Activated naive CD4-positive, alpha-beta T cell treated with Interleukin-2 at 50 U/mL for 16 hours (primary cell): ENCODE data around the gene HLTF.
"Not testable (repeated sequence)": the region's sequence is repeated elsewhere in the genome, so short reads cannot be mapped to it uniquely, and the experiment has no call there.

ENCODE experiments used
- DNase-seq: peaks from one replicate; pipeline ENCODE4 v3.0.0-alpha.2; 2020

Gene HLTF, protein sequence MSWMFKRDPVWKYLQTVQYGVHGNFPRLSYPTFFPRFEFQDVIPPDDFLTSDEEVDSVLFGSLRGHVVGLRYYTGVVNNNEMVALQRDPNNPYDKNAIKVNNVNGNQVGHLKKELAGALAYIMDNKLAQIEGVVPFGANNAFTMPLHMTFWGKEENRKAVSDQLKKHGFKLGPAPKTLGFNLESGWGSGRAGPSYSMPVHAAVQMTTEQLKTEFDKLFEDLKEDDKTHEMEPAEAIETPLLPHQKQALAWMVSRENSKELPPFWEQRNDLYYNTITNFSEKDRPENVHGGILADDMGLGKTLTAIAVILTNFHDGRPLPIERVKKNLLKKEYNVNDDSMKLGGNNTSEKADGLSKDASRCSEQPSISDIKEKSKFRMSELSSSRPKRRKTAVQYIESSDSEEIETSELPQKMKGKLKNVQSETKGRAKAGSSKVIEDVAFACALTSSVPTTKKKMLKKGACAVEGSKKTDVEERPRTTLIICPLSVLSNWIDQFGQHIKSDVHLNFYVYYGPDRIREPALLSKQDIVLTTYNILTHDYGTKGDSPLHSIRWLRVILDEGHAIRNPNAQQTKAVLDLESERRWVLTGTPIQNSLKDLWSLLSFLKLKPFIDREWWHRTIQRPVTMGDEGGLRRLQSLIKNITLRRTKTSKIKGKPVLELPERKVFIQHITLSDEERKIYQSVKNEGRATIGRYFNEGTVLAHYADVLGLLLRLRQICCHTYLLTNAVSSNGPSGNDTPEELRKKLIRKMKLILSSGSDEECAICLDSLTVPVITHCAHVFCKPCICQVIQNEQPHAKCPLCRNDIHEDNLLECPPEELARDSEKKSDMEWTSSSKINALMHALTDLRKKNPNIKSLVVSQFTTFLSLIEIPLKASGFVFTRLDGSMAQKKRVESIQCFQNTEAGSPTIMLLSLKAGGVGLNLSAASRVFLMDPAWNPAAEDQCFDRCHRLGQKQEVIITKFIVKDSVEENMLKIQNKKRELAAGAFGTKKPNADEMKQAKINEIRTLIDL

DNA sequence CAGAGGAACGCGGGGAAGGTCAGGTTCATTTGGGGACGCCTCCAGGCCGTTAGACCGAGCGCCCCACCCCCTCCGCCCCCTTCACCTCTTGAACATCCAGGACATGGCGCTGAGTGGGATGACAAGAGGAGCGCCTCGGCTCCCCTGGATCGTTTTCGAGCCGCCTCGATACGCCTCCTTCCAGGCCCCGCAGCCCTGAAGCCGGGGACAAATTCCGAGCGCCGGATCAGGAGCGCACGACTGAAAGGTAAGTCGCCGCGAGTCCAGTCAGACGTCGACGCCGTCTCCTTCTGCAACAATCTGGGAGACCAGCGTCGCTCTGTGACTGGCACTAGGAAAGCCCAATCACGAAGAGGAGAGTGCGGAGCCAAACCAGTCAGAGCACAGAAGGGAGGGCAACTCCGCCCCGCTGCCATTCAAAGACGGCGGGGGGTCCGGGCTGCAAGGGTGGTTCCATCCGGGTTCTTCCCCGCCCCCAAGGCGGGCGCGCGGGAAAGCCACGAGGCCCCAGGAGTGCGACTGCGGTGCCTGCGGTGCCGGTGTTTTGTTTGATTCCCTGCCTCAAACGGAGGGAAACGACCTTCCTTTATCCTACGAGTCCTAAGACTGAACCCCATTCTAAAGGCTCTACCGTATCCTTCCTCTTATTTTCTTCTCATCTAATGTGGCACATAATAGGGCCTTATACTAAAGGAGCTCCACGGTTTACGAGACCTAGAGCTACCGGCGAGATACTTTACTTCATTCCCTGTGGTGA is at the start of gene HLTF:
HLTF (minus strand) TSS at position 302 of the 757 bp plus-strand sequence; CDS start at position 105, 197 bp downstream.
- peak; percentile 92 for DNase-seq

- DNase-seq: no peak
These were observed 48.2 kb upstream of the HLTF start for GRCh38 chr3:149134575-149134974.

DNA sequence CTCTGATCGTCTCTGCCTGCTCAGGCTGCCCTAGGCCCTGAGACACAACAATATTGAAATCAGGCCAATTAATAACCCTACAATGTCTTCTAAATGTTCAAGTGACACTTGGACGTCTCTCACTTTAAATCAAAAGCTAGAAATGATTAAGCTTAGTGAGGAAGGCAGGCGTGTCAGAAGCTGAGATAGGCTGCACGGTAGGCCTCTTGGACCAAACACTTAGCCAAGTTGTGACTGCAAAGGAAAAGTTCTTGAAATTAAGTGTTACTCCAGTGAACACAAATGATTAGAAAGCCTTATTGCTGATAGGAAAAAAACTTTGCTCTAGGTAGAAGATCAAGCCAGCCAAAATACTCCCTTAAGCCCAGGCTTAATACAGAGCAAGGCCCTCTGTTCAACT is 45.3 kb upstream of the HLTF start:
- DNase-seq: no peak

DNA sequence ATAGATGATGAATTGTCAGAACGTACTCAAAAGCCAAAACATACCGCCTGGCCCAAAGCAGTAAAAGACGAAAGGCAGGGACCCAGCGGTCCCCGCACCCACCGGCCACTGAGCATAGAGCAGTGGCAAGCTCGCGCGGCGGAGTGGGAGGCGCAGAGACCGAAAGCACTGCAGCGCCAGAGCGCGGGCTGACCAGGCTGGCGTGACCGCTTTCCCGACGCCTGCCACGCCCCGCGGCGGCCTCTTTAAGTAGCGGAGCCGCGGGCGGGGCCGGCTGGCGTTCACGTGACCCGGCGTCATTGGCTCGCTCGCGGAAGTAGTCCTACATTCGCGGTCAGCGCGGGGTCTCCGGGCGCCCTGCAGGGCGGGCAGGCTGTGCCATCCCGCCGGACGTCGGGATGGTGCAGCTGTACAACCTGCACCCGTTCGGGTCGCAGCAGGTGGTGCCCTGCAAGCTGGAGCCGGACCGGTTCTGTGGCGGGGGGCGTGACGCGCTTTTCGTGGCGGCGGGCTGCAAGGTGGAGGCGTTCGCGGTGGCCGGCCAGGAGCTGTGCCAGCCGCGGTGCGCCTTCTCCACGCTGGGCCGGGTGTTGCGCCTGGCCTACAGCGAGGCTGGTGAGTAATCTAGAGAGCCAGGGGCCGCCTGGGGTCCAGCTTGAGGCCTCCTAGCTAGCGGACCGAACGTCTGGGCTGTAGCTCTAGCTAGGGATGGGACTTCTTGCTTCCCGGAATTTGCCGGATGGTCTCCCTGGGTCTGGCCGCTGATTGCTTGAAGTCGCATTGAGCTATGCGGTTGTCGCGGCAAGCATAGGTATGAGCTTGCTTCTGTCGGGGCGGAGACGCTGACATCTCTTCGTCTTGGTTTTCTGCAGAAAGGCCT is 43.2 kb upstream of the HLTF start, which contains the start of gene HPS3:
HPS3 (plus strand) TSS at position 313 of the 880 bp plus-strand sequence; CDS start at position 399, 86 bp downstream.
- DNase-seq: peak; percentile 83

- no peak for DNase-seq
These were observed 42.5 kb upstream of the HLTF start for GRCh38 chr3:149128821-149129220.

- DNase-seq: no peak
These were observed 36.6 kb upstream of the HLTF start for GRCh38 chr3:149122721-149123578.

DNA sequence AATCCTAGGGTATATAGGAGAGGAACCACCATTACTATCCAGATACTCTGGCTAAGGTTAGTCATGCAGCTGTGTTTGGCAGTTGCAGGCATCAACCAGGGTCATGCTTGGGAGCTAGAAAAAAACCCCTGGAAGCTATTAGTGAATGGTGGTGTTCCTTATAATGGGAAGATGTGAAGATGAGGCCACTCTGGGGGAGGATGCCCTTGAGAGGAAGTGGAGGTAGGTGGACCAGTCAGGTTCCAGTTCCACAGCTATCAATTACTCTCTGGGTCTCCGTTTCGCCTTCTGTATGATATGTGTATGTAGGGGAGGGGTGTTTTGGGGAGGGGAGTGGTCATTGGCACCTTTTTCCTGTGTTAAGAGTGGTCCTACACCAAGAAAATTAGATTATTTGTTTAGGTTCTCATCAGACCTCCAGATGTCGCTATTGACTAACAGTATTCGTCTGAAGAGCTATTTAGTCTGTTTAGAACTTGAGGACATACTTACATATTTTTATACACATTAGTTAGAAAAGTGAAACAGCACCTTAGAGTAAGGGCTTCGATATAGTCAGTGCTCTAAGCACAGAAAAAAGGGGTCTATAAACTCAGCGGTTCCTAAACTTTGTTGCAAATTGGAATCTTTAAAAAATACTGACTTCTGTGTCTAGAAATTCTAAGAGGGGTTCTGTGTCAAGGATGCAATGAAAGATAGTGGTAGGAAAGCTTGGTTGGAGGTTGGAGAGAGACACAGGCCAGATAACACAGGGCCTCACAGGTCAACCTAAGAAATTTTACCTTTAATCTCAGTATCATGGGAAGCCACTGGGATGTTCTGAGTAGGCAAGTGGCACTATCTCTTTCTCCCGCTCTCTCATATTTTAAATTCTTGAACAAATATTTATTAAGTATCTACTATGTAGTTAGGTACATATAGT is 34.0 kb upstream of the HLTF start:
- DNase-seq: no peak

- no peak for DNase-seq
These were observed 33.1 kb upstream of the HLTF start for GRCh38 chr3:149119466-149119865.

GRCh38 chr3:149118724-149119123 is 32.4 kb upstream of the HLTF start:
- no peak for DNase-seq

- no peak for DNase-seq
These were observed 28.8 kb upstream of the HLTF start for GRCh38 chr3:149115114-149115513.

DNA sequence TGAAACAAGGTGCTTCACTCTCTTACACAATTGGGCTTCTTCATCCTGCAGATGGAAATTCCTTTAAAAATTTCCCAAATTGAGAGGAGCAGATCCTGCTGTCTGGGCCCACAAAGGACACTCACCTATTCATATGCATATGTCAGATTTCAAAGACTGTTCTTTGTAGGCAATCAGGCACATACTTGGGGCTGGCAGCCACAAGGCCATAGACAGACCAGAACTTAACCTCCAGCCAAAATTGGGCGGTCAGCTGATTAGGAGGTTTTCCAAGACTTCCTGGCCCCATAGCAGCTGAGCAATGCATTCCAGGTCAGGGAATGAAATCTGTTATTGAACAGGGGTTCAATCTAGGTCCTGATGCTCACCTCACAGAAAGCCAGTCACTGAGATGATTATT is 28.1 kb upstream of the HLTF start:
- DNase-seq: no peak

- DNase-seq: no peak
These were observed 18.2 kb upstream of the HLTF start for GRCh38 chr3:149104484-149104883.

DNA sequence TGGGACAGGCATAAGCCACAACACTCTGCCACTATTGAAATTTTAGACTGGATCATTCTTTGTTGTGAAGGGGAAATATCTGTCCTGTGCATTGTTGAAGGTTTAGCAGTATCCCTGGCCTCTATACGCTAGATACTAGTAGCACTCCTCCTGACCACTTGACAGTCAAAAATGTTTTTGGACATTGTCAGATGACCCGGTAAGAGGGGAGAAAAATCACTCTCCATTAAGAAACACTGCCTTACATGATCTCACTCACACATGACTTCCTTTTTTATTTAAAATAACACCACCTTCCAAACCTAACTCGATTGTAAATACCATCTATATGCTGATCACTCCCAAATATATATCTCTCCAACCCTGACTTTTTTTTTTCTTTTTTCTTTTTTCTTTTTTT is 15.3 kb upstream of the HLTF start:
- no peak for DNase-seq

DNA sequence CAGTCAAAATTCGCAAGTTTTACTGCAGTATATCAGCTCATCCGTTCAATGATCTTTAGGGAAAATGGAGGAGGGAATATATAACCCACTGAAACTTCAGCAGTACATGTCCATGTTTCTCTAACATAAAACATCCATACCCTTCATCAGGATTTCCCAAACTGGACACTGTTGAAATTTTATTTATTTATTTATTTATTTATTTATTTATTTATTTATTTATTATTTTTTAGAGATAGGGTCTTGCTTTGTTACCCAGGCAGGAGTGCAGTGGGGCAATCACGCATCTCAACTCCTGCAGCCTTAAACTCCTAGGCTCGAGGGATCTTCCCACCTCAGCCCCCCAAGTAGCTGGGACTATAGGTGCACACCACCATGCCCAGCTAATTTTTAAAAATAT is 14.8 kb upstream of the HLTF start:
- no peak for DNase-seq

- not testable (repeated sequence) for DNase-seq
These were observed 11.7 kb upstream of the HLTF start for GRCh38 chr3:149097987-149098386.

- no peak for DNase-seq
These were observed 9.2 kb upstream of the HLTF start for GRCh38 chr3:149095487-149095886.

DNA sequence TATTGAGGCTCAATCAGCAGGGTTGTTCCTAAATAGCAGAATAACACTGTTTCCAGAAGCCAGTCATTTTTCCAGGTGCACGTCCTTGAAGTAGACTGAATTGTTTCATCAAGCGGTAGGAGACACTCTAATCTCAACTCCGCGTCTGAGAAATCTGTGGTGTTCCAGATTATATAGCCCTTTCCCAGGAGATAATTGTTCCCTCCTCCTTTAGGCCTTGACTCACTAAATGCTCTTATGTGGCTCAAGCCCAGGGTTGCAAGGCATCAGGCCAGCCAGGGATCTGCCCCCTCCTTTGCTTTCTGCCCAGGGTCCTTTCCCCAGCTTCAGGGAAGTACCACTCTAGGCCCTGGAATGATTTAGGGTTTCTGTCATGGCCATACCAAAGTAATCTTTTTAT is 5.7 kb upstream of the HLTF start:
- DNase-seq: no peak

- DNase-seq: no peak
These were observed 4.6 kb upstream of the HLTF start for GRCh38 chr3:149090907-149091306.

DNA sequence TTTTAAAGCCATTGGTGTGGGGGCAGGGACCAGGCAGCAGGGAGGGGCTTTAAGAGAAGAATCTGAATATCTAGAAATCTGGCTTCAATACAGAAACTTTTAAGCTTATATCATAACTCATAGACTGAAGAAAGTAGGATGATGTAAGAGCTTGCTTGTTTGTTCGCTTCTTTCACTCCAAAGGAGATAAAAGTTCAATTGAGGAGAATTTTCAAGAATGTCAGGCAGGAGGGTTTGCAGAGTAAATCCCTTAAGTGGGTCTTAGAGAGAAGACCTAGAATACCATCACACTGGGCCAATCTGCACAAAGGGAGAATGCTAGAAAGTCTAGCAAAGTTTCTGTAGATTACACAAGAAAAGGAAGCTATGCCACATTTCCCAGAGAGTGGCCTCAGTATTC is 4.1 kb upstream of the HLTF start:
- no peak for DNase-seq

- DNase-seq: no peak
These were observed 3.1 kb upstream of the HLTF start for GRCh38 chr3:149089395-149089794.
